Tibial nerve (tissue), 4 donors: ENCODE results near the gene R3HCC1L. TPM values are rescaled to one million over a fixed set of nuclear protein-coding genes. Genes with fewer than 3 reads are reported as not detected.
A peak's percentile ranks its signal among the peaks of the same experiment; 100 is the strongest.
"Not testable (repeated sequence)": the region's sequence is repeated elsewhere in the genome, so short reads cannot be mapped to it uniquely, and the experiment has no call there.

Experiments
- DNase-seq, 2 donors: peaks; one replicate each; pipeline ENCODE4 v3.0.0-alpha.2; 2019; ENCODE audit warnings: low spot score in 2 of 2
- H3K27ac ChIP-seq, 4 donors: fragments of 200-600 bp; sonication (generic) in 3 of 4; one replicate each; pipeline ENCODE4 v1.5.1; 2017 to 2019; ENCODE audit warnings: mild to moderate bottlenecking in 1 of 4
- H3K27me3 ChIP-seq, 2 donors: fragments of 200-600 bp; sonication (generic) in 1 of 2; one replicate each; pipeline versions ENCODE4 v1.5.1 to v1.6.0; 2017 to 2019
- H3K36me3 ChIP-seq, 3 donors: fragments of 200-600 bp; sonication (generic); one replicate each; pipeline ENCODE4 v1.5.1; 2018 to 2019
- H3K4me1 ChIP-seq, 4 donors: fragments of 200-600 bp; sonication (generic) in 3 of 4; one replicate each; pipeline ENCODE4 v1.5.1; 2017 to 2019
- H3K4me3 ChIP-seq, 4 donors: fragments of 200-600 bp; sonication (generic) in 3 of 4; one replicate each; pipeline ENCODE4 v1.5.1; 2017 to 2019; ENCODE audit warnings: mild to moderate bottlenecking in 1 of 4, moderate library complexity in 1 of 4
- H3K9me3 ChIP-seq, 4 donors: fragments of 200-600 bp; sonication (generic) in 3 of 4; one replicate each; pipeline ENCODE4 v1.5.1; 2017 to 2019
- CTCF ChIP-seq, 5 experiments: fragments of 200-600 bp in 3 of 5; fragments of 450-650 bp in 2 of 5; sonication (generic) in 3 of 5; IDR thresholded peaks; one replicate each; pipeline ENCODE4 v1.5.1; 2016 to 2019; ENCODE audit warnings: antibody characterized with exemption in 5 of 5, mild to moderate bottlenecking in 3 of 5, moderate library complexity in 2 of 5
- EP300 ChIP-seq, 2 donors: sonication (generic); formaldehyde crosslinking; IDR thresholded peaks; one replicate each; pipeline ENCODE4 v1.6.1; 2017; ENCODE audit warnings: antibody characterized with exemption in 2 of 2, mild to moderate bottlenecking in 1 of 2
- POLR2A ChIP-seq, 2 donors: fragments of 450-650 bp; IDR thresholded peaks; one replicate each; pipeline ENCODE4 v1.6.1; 2017; ENCODE audit warnings: antibody characterized with exemption in 2 of 2, mild to moderate bottlenecking in 2 of 2, moderate library complexity in 2 of 2
- WGBS, 2 donors: methylation state at CpG; one replicate each; pipeline ENCODE4 v1.1.5; 2018; 5-methylcytosine and 5-hydroxymethylcytosine counted together
- total RNA-seq, 4 donors: library from RNA; depleted of rRNA; stranded (reverse); fragments of >200 nt; gene quantifications; one replicate each; pipeline ENCODE4 v1.1.0, GENCODE V29; 2016

Gene R3HCC1L
- total RNA-seq, 4 donors from 2014 or later = 10.8 to 15.1 (median 13.5) TPM

DNA sequence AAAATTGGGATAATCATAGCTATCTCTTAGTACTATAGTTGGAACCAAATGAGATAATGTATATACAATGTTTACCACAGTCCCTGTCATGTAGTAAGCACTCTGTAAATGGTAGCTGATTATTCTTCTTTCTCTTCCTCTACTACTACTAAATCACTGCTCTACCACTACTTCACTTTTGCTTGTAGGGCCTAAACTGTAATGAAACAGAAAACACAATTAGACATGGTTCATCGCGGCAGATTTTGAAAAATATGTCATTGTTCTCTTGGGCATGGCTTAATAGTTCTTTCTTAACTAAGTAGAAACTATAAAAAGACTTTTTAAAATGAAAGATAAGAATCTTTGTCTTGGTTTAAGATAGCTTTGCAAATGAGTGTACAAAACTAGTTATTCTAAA, 34.9 kb downstream of the R3HCC1L start:
- Histone ChIP-seq H3K4me1 (peaks cover 0 to 30% (median 0%) of the 10 kb centered on the region in 4 donors), H3K27ac (no peak overlapping the region), H3K36me3 (peaks cover 0 to 39% (median 0%) of the 10 kb centered on the region in 3 donors), H3K4me3 (no peak overlapping the region), H3K27me3 (no peaks in the 10 kb centered on the region), H3K9me3 (no peaks in the 10 kb centered on the region)
- 43 to 54% methylated on average over 2 of the region's 2 CpGs for WGBS, 2 donors
- no peak for DNase-seq
- no peak for TF ChIP-seq CTCF (IDR thresholded peaks at IDR 0.05)

GRCh38 chr10:98170249-98171117, 36.0 kb downstream of the R3HCC1L start:
- Histone ChIP-seq H3K4me1 (peaks cover 0 to 31% (median 0%) of the 10 kb centered on the region in 4 donors), H3K27ac (no peak overlapping the region), H3K36me3 (peaks cover 0 to 28% (median 0%) of the 10 kb centered on the region in 3 donors), H3K27me3 (no peaks in the 10 kb centered on the region), H3K9me3 (no peaks in the 10 kb centered on the region), H3K4me3 (no peak overlapping the region)
- 54 to 63% methylated on average over 3 of the region's 3 CpGs for WGBS, 2 donors
- DNase-seq = peak in 1 of 2 donors; percentile 66
- no peak for TF ChIP-seq POLR2A (IDR thresholded peaks at IDR 0.05)
- TF ChIP-seq EP300 (IDR thresholded peaks at IDR 0.05) = no peak
- peak; percentile 62 to 81 (median 69) for TF ChIP-seq CTCF (IDR thresholded peaks at IDR 0.05)

DNA sequence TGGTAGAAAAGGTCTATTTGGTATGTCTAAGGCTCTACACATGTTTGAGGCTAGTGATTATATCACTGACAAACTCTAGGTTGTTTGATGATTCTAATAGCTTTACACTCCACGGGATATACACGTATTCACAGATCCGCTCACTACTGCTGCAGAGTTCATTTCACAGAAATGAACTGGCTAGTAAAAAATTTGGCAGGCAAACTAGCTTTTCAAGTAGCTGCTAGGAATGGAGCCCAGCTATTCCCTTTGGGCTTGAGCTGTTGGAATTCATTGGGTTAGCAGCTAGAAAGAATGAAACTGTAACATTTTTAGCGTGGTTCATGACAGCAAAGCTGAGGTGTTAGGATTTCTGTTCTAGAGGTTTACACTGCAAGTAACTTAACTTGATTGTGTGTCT, 37.6 kb downstream of the R3HCC1L start:
- H3K27me3 ChIP-seq = no peaks in the 10 kb centered on the region
- peaks cover 0 to 13% (median 0%) of the 10 kb centered on the region in 3 donors for H3K36me3 ChIP-seq
- no peaks in the 10 kb centered on the region for H3K9me3 ChIP-seq
- no peak overlapping the region for H3K27ac ChIP-seq
- DNase-seq = peak; percentile 19 to 51
- 57 to 69% methylated on average over 4 of the region's 4 CpGs for WGBS, 2 donors
- peaks cover 0 to 33% (median 0%) of the 10 kb centered on the region in 4 donors for H3K4me1 ChIP-seq
- no peak overlapping the region for H3K4me3 ChIP-seq
- TF ChIP-seq POLR2A (IDR thresholded peaks at IDR 0.05) (no peak), CTCF (IDR thresholded peaks at IDR 0.05) (no peak), EP300 (IDR thresholded peaks at IDR 0.05) (no peak)

DNA sequence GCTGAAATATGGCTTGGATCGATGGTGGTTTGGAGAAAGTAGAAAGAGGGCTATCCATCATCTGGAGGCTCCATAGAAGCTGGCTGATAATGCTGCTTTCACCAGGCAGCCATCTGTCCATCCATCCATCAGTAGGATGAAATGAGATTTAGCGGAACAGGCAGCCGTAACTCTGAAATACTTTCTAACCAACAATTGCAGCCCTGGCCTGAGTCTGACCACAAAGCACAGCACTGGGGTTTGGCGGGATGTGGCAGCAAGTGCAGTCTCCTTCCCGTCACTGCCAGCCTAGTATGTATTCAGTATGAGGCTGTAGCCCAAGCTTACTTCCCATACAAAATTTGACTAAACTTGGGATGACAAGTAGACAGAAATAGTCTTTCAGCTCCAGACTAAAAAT, 38.0 kb downstream of the R3HCC1L start:
- 81 to 88% methylated on average over 5 of the region's 5 CpGs for WGBS, 2 donors
- Histone ChIP-seq H3K9me3 (no peaks in the 10 kb centered on the region), H3K4me3 (no peak overlapping the region), H3K4me1 (peaks cover 0 to 33% (median 0%) of the 10 kb centered on the region in 4 donors), H3K36me3 (peaks cover 0 to 13% (median 0%) of the 10 kb centered on the region in 3 donors), H3K27me3 (no peaks in the 10 kb centered on the region), H3K27ac (no peak overlapping the region)
- no peak for TF ChIP-seq EP300 (IDR thresholded peaks at IDR 0.05)
- no peak for TF ChIP-seq CTCF (IDR thresholded peaks at IDR 0.05)
- no peak for TF ChIP-seq POLR2A (IDR thresholded peaks at IDR 0.05)
- no peak for DNase-seq

GRCh38 chr10:98173260-98173659, 38.8 kb downstream of the R3HCC1L start:
- Histone ChIP-seq H3K27me3 (no peaks in the 10 kb centered on the region), H3K4me3 (no peak overlapping the region), H3K4me1 (peaks cover 0 to 33% (median 0%) of the 10 kb centered on the region in 4 donors), H3K27ac (no peak overlapping the region), H3K36me3 (peaks cover 0 to 13% (median 0%) of the 10 kb centered on the region in 3 donors), H3K9me3 (no peaks in the 10 kb centered on the region)
- no peak for TF ChIP-seq EP300 (IDR thresholded peaks at IDR 0.05)
- no peak for TF ChIP-seq CTCF (IDR thresholded peaks at IDR 0.05)
- TF ChIP-seq POLR2A (IDR thresholded peaks at IDR 0.05) = no peak
- no peak for DNase-seq
- WGBS, 2 donors = 92 to 97% methylated on average over 6 of the region's 6 CpGs

- not testable (repeated sequence) for DNase-seq, H3K4me1 ChIP-seq, H3K27ac ChIP-seq, H3K4me3 ChIP-seq, H3K27me3 ChIP-seq, H3K9me3 ChIP-seq
- H3K36me3 ChIP-seq = peaks cover 0 to 14% (median 0%) of the 10 kb centered on the region in 3 donors
- WGBS, 2 donors = 97 to 98% methylated on average over 14 of the region's 14 CpGs
Measured at GRCh38 chr10:98182351-98182915, 48.0 kb downstream of the R3HCC1L start.
